ENCODE data around the gene DGKQ. TPM values are rescaled to one million over a fixed set of nuclear protein-coding genes. Genes with fewer than 3 reads are reported as not detected.

Gene DGKQ
- total and polyA plus RNA-seq, 9 of the 15 experiments (the other 6 are each of a cell fraction or from before 2014, with no cell fraction given): 0.17 to 22.0 (median 5.6) TPM

DNA sequence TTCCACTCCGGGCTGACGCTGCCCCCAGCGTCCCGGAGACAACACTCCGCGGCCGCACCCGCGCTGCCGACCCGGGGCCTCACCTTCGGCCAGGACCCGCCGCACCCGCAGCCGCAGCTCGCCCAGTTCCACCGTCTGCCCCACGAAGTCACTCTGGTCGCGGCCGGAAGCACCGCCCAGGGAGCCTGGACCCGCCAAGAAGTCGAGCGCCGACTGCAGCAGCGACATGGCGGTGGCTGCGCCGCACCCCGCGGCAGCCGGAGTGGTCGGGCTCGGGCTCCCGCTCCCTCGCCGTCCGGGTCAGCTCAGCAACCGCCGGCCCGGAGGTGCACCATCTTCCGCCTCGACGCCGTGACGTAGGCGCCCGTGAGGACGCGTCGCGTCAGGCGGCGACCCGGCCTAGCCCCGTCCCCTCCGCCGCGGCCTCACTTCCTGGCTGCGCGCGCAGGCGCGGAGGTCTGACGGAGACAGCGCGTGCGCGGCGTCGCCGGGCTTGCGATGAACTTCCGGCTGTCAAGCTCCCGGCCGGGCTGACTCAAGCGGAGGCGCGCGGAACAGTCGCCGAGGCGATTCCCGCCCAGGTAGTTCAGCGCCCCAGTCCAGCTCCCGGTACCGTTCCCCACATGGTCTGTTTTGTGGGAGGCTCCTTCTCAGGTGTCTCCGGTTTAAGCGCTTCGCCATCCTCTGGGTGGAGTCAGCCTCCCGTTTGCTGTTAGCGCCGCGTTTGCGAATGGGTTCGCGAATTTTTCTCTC, 41.2 kb downstream of the DGKQ start, which contains the start of the genes GAK and TMEM175 (continued):
- TF ChIP-seq, protein P1, sequence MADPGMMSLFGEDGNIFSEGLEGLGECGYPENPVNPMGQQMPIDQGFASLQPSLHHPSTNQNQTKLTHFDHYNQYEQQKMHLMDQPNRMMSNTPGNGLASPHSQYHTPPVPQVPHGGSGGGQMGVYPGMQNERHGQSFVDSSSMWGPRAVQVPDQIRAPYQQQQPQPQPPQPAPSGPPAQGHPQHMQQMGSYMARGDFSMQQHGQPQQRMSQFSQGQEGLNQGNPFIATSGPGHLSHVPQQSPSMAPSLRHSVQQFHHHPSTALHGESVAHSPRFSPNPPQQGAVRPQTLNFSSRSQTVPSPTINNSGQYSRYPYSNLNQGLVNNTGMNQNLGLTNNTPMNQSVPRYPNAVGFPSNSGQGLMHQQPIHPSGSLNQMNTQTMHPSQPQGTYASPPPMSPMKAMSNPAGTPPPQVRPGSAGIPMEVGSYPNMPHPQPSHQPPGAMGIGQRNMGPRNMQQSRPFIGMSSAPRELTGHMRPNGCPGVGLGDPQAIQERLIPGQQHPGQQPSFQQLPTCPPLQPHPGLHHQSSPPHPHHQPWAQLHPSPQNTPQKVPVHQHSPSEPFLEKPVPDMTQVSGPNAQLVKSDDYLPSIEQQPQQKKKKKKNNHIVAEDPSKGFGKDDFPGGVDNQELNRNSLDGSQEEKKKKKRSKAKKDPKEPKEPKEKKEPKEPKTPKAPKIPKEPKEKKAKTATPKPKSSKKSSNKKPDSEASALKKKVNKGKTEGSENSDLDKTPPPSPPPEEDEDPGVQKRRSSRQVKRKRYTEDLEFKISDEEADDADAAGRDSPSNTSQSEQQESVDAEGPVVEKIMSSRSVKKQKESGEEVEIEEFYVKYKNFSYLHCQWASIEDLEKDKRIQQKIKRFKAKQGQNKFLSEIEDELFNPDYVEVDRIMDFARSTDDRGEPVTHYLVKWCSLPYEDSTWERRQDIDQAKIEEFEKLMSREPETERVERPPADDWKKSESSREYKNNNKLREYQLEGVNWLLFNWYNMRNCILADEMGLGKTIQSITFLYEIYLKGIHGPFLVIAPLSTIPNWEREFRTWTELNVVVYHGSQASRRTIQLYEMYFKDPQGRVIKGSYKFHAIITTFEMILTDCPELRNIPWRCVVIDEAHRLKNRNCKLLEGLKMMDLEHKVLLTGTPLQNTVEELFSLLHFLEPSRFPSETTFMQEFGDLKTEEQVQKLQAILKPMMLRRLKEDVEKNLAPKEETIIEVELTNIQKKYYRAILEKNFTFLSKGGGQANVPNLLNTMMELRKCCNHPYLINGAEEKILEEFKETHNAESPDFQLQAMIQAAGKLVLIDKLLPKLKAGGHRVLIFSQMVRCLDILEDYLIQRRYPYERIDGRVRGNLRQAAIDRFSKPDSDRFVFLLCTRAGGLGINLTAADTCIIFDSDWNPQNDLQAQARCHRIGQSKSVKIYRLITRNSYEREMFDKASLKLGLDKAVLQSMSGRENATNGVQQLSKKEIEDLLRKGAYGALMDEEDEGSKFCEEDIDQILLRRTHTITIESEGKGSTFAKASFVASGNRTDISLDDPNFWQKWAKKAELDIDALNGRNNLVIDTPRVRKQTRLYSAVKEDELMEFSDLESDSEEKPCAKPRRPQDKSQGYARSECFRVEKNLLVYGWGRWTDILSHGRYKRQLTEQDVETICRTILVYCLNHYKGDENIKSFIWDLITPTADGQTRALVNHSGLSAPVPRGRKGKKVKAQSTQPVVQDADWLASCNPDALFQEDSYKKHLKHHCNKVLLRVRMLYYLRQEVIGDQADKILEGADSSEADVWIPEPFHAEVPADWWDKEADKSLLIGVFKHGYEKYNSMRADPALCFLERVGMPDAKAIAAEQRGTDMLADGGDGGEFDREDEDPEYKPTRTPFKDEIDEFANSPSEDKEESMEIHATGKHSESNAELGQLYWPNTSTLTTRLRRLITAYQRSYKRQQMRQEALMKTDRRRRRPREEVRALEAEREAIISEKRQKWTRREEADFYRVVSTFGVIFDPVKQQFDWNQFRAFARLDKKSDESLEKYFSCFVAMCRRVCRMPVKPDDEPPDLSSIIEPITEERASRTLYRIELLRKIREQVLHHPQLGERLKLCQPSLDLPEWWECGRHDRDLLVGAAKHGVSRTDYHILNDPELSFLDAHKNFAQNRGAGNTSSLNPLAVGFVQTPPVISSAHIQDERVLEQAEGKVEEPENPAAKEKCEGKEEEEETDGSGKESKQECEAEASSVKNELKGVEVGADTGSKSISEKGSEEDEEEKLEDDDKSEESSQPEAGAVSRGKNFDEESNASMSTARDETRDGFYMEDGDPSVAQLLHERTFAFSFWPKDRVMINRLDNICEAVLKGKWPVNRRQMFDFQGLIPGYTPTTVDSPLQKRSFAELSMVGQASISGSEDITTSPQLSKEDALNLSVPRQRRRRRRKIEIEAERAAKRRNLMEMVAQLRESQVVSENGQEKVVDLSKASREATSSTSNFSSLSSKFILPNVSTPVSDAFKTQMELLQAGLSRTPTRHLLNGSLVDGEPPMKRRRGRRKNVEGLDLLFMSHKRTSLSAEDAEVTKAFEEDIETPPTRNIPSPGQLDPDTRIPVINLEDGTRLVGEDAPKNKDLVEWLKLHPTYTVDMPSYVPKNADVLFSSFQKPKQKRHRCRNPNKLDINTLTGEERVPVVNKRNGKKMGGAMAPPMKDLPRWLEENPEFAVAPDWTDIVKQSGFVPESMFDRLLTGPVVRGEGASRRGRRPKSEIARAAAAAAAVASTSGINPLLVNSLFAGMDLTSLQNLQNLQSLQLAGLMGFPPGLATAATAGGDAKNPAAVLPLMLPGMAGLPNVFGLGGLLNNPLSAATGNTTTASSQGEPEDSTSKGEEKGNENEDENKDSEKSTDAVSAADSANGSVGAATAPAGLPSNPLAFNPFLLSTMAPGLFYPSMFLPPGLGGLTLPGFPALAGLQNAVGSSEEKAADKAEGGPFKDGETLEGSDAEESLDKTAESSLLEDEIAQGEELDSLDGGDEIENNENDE (IDR thresholded peaks at IDR 0.05; ENCODE audit: low read depth, low read length): peak; percentile 40
- no peak for TF ChIP-seq GABPB2 (CRISPR knock-in tag; conservative IDR thresholded peaks at IDR 0.05)
- TF ChIP-seq, protein P2, sequence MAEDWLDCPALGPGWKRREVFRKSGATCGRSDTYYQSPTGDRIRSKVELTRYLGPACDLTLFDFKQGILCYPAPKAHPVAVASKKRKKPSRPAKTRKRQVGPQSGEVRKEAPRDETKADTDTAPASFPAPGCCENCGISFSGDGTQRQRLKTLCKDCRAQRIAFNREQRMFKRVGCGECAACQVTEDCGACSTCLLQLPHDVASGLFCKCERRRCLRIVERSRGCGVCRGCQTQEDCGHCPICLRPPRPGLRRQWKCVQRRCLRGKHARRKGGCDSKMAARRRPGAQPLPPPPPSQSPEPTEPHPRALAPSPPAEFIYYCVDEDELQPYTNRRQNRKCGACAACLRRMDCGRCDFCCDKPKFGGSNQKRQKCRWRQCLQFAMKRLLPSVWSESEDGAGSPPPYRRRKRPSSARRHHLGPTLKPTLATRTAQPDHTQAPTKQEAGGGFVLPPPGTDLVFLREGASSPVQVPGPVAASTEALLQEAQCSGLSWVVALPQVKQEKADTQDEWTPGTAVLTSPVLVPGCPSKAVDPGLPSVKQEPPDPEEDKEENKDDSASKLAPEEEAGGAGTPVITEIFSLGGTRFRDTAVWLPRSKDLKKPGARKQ (CRISPR knock-in tag; IDR thresholded peaks at IDR 0.05): no peak
- TF ChIP-seq, protein P3, sequence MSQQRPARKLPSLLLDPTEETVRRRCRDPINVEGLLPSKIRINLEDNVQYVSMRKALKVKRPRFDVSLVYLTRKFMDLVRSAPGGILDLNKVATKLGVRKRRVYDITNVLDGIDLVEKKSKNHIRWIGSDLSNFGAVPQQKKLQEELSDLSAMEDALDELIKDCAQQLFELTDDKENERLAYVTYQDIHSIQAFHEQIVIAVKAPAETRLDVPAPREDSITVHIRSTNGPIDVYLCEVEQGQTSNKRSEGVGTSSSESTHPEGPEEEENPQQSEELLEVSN (IDR thresholded peaks at IDR 0.05; ENCODE audit: borderline replicate concordance in 1 of 2, extremely low read depth in 1 of 2, insufficient read depth in 1 of 2, insufficient read length in 1 of 2, low read depth in 1 of 2, low read length in 1 of 2, poor library complexity in 1 of 2, severe bottlenecking in 1 of 2): peak; percentile 84 to 92
- TF ChIP-seq, protein P4, sequence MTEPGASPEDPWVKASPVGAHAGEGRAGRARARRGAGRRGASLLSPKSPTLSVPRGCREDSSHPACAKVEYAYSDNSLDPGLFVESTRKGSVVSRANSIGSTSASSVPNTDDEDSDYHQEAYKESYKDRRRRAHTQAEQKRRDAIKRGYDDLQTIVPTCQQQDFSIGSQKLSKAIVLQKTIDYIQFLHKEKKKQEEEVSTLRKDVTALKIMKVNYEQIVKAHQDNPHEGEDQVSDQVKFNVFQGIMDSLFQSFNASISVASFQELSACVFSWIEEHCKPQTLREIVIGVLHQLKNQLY (CRISPR knock-in tag; conservative IDR thresholded peaks at IDR 0.05): no peak
- TF ChIP-seq POLR3A (IDR thresholded peaks at IDR 0.05; ENCODE audit: borderline replicate concordance, extremely low read depth, insufficient read depth, insufficient read length): no peak
- TF ChIP-seq IRF2 (CRISPR knock-in tag; IDR thresholded peaks at IDR 0.05): no peak
- no peak for TF ChIP-seq RAD51 (IDR thresholded peaks at IDR 0.05; ENCODE audit: borderline replicate concordance, low read depth)
- no peak for TF ChIP-seq MCM7 (IDR thresholded peaks at IDR 0.05)
- no peak for TF ChIP-seq NFATC3 (IDR thresholded peaks at IDR 0.05)
- no peak; the same call in none of the 2 replicates for TF ChIP-seq TCF3 (CRISPR knock-in tag; IDR thresholded peaks at IDR 0.05)
